ENCODE measurements around the gene CDK15. TPM values are rescaled to one million over a fixed set of nuclear protein-coding genes. Genes with fewer than 3 reads are reported as not detected.
"Not testable (repeated sequence)": the region's sequence is repeated elsewhere in the genome, so short reads cannot be mapped to it uniquely, and the experiment has no call there.

The CDK15 gene
- total RNA-seq, 1 donor from 2014 or later = 5.8 TPM

GRCh38 chr2:201788371-201788770 lies 18.0 kb upstream of the CDK15 start:
- DNase-seq (ENCODE audit: extremely low read depth, low read depth, low spot score) = no peak

- no peak for DNase-seq (ENCODE audit: extremely low read depth, low read depth, low spot score)
These were observed 16.9 kb upstream of the CDK15 start for GRCh38 chr2:201789395-201789794.

GRCh38 chr2:201790291-201790690 lies 16.0 kb upstream of the CDK15 start:
- DNase-seq (ENCODE audit: extremely low read depth, low read depth, low spot score) = no peak

- DNase-seq (ENCODE audit: extremely low read depth, low read depth, low spot score) = no peak
These were observed 15.3 kb upstream of the CDK15 start for GRCh38 chr2:201790989-201791388.

- DNase-seq (ENCODE audit: extremely low read depth, low read depth, low spot score) = no peak
These were observed 12.7 kb upstream of the CDK15 start for GRCh38 chr2:201793631-201794030.

- no peak for DNase-seq (ENCODE audit: extremely low read depth, low read depth, low spot score)
These were observed 12.0 kb upstream of the CDK15 start for GRCh38 chr2:201794294-201794693.

- DNase-seq (ENCODE audit: extremely low read depth, low read depth, low spot score) = no peak
These were observed 10.5 kb upstream of the CDK15 start for GRCh38 chr2:201795607-201796477.

- no peak for DNase-seq (ENCODE audit: extremely low read depth, low read depth, low spot score)
These were observed 9.9 kb upstream of the CDK15 start for GRCh38 chr2:201796478-201796865.

- no peak for DNase-seq (ENCODE audit: extremely low read depth, low read depth, low spot score)
These were observed 9.0 kb upstream of the CDK15 start for GRCh38 chr2:201797175-201797840.

- no peak for DNase-seq (ENCODE audit: extremely low read depth, low read depth, low spot score)
These were observed 8.0 kb upstream of the CDK15 start for GRCh38 chr2:201798252-201798913.

- not testable (repeated sequence) for DNase-seq (ENCODE audit: extremely low read depth, low read depth, low spot score)
These were observed 7.4 kb upstream of the CDK15 start for GRCh38 chr2:201798914-201799285.

GRCh38 chr2:201807452-201807999 lies 1.2 kb downstream of the CDK15 start:
- no peak for DNase-seq (ENCODE audit: extremely low read depth, low read depth, low spot score)

- no peak for DNase-seq (ENCODE audit: extremely low read depth, low read depth, low spot score)
These were observed 1.7 kb downstream of the CDK15 start for GRCh38 chr2:201808027-201808426.

GRCh38 chr2:201809633-201810032 lies 3.3 kb downstream of the CDK15 start:
- no peak for DNase-seq (ENCODE audit: extremely low read depth, low read depth, low spot score)

GRCh38 chr2:201810604-201811003 lies 4.3 kb downstream of the CDK15 start:
- not testable (repeated sequence) for DNase-seq (ENCODE audit: extremely low read depth, low read depth, low spot score)

- DNase-seq (ENCODE audit: extremely low read depth, low read depth, low spot score) = no peak
These were observed 7.8 kb downstream of the CDK15 start for GRCh38 chr2:201813996-201814760.

- DNase-seq (ENCODE audit: extremely low read depth, low read depth, low spot score) = no peak
These were observed 10.6 kb downstream of the CDK15 start for GRCh38 chr2:201816657-201817575.

- no peak for DNase-seq (ENCODE audit: extremely low read depth, low read depth, low spot score)
These were observed 14.2 kb downstream of the CDK15 start for GRCh38 chr2:201820383-201821007.

- no peak for DNase-seq (ENCODE audit: extremely low read depth, low read depth, low spot score)
These were observed 14.7 kb downstream of the CDK15 start for GRCh38 chr2:201821080-201821479.
